Heart left ventricle (tissue), 16 donors: ENCODE results near the gene NOS1AP. TPM values are rescaled to one million over a fixed set of nuclear protein-coding genes. Genes with fewer than 3 reads are reported as not detected.

Source experiments
- ATAC-seq, 4 donors: fragments of 200-7000 bp; cut with Tn5 transposase; one replicate each; pipeline ENCODE4 v1.9.1; 2020 to 2022; ENCODE audit warnings: moderate library complexity in 4 of 4, mild to moderate bottlenecking in 3 of 4, moderate number of reproducible peaks in 1 of 4
- DNase-seq, 5 donors: peaks; one replicate each; pipeline ENCODE4 v3.0.0-alpha.2; 2020
- H3K27ac ChIP-seq, 12 donors: fragments of 200-600 bp; sonication (generic) in 4 of 12; one replicate each; pipeline versions ENCODE4 v1.5.0 to v1.8.0; 2016 to 2022; ENCODE audit warnings: mild to moderate bottlenecking in 2 of 12
- H3K27me3 ChIP-seq, 9 donors: fragments of 200-600 bp; sonication (generic) in 2 of 9; one replicate each; pipeline versions ENCODE4 v1.5.1 to v1.8.0; 2016 to 2022; ENCODE audit warnings: mild to moderate bottlenecking in 3 of 9
- H3K36me3 ChIP-seq, 9 donors: fragments of 200-600 bp; sonication (generic) in 2 of 9; one replicate each; pipeline versions ENCODE4 v1.5.0 to v1.8.0; 2018 to 2022; ENCODE audit warnings: mild to moderate bottlenecking in 2 of 9
- H3K4me1 ChIP-seq, 12 donors: fragments of 200-600 bp; sonication (generic) in 4 of 12; one replicate each; pipeline versions ENCODE4 v1.5.0 to v1.8.0; 2016 to 2022; ENCODE audit warnings: mild to moderate bottlenecking in 3 of 12
- H3K4me3 ChIP-seq, 12 donors: fragments of 200-600 bp; sonication (generic) in 4 of 12; one replicate each; pipeline versions ENCODE4 v1.5.0 to v1.8.0; 2017 to 2022; ENCODE audit warnings: mild to moderate bottlenecking in 9 of 12, moderate library complexity in 4 of 12
- H3K9me3 ChIP-seq, 12 donors: fragments of 200-600 bp; sonication (generic) in 4 of 12; one replicate each; pipeline versions ENCODE4 v1.5.0 to v1.8.0; 2016 to 2022; ENCODE audit warnings: mild to moderate bottlenecking in 1 of 12
- POLR2A ChIP-seq, 2 donors: fragments of 450-650 bp; IDR thresholded peaks; one replicate each; pipeline ENCODE4 v1.6.1; 2017; ENCODE audit warnings: antibody characterized with exemption in 2 of 2, mild to moderate bottlenecking in 2 of 2, moderate library complexity in 2 of 2
- WGBS, 4 donors: extraction: QIAGEN DNeasy Blood & Tissue Kit in 2 of 4; methylation state at CpG; one replicate each; pipeline versions ENCODE4 v1.1.5 to v1.1.7; 2013 to 2018; 5-methylcytosine and 5-hydroxymethylcytosine counted together
- intact Hi-C, 10 donors: fragments of 100-400 bp; cut with DNase I; formaldehyde crosslinking; loops; one replicate each; pipeline versions ENCODE4 v1.11.1 to v1.14.2; 2022
- polyA plus RNA-seq, 2 donors: library from polyadenylated mRNA; stranded (reverse); fragments of 200-250 nt; gene quantifications; one replicate each; pipeline ENCODE4 v1.2.3, GENCODE V29; 2013
- total RNA-seq, 9 donors: library from RNA; depleted of rRNA in 2 of 9; stranded (reverse); fragments of >200 nt in 2 of 9; fragmentation: NEBNext Ultra II Directional in 3 of 9; extraction: Animal tissue kit (Norgen Biotek cat#: 25700) in 3 of 9; gene quantifications; one replicate each; pipeline versions ENCODE4 v1.1.0 to v1.2.4, GENCODE V29; 2016 to 2023
- TF ChIP-seq, protein P1 (sequence below), 12 donors: fragments of 200-600 bp; sonication (generic) in 4 of 12; IDR thresholded peaks; one replicate each; pipeline versions ENCODE4 v1.5.0 to v1.8.0; 2018 to 2022; ENCODE audit warnings: antibody characterized with exemption in 12 of 12, mild to moderate bottlenecking in 5 of 12
- donor health status: ischemic (EF 13 %, LVEDD 7.1; RV severe dilation, severe dysfunction).
- donor health status: healthy with polysubstance abuse.
- donor health status: DM: no; HTN: yes; CAD: no.
- donor health status: DM: no; HTN: no; CAD: no.
- donor health status: ischemic (EF 25% LVEDD 6.9; RV normal size, moderate dysfunction).
- donor health status: ischemic (EF 25% LVEDD 5.7; RV mildly dilated, moderate dysfunction).
- donor health status: healthy.
- donor health status: DM: yes; HTN: yes; CAD: no.
- donor health status: ischemic (EF 35%, LVEDD 5.7; RV mildly dilated, moderate dysfunction).
- donor health status: nonischemic (EF 11% LVEDD 7.7; RV severe dilation, severe dysfunction).
- donor health status: DM: yes; HTN: yes; CAD: no.
- donor health status: PGD.
- donor health status: ischemic (EF 29% LVEDD 5.4; RV normal size, mild dysfunction).
- donor health status: nonischemic (EF 23%, LVEDD 6.1; RV moderate dilation, normal function).

NOS1AP gene
- total and polyA plus RNA-seq, 11 donors: 1.1 to 6.4 (median 4.3) TPM

DNA sequence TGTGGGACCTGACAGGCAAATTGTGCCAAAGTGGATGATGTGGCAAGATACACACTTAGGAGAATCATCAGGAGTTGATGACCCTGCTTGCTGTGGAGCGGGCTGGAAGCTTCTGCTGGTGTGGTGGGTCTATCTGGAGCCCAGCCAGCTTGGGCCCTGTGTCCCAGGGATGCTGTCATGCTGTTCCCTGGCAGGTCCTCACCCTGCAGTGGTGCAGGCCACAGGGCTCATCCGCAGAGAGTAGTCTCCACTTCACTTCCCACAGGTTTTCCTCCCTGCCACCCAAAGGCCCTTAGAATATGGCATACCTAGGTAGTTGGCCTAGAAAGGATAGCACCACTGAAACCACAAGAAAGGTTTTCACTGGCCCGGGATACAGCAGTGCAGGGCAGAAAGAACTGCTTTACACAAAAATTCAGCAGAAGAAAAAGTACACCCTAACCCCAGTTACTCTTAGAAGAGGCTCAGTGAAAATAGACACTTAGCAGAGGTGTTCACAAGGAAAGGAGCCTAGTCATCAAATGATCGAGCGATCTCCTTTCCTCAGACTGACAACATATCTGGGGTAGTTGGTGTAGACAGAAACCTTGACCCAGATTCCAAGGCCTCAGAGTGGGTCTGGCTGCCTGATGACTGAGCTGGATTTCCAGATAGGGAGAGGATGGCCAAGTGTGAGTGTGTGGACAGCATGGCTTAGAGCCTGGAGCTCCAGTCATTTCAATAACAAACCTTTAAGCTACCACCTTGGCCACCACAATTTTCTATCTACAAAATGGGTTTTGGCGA is 310.8 kb downstream of the NOS1AP start:
- DNase-seq (no peak), ATAC-seq (no peak)
- Histone ChIP-seq H3K4me1 (no peaks in the 10 kb centered on the region), H3K4me3 (no peak overlapping the region), H3K36me3 (peaks cover 0 to 6% (median 0%) of the 10 kb centered on the region in 9 donors), H3K27me3 (no peaks in the 10 kb centered on the region), H3K9me3 (no peaks in the 10 kb centered on the region), H3K27ac (no peak overlapping the region)
- intact Hi-C loops: loop anchor here in 3 of 10 donors (10.0 kb wide), 3 partner anchors 95 to 145 kb away; no protein-coding TSS in a partner anchor
- WGBS, 4 donors: 85 to 97% (median 93%) methylated on average over 6 of the region's 6 CpGs
- TF ChIP-seq POLR2A (IDR thresholded peaks at IDR 0.05): no peak
- TF ChIP-seq, protein P1, sequence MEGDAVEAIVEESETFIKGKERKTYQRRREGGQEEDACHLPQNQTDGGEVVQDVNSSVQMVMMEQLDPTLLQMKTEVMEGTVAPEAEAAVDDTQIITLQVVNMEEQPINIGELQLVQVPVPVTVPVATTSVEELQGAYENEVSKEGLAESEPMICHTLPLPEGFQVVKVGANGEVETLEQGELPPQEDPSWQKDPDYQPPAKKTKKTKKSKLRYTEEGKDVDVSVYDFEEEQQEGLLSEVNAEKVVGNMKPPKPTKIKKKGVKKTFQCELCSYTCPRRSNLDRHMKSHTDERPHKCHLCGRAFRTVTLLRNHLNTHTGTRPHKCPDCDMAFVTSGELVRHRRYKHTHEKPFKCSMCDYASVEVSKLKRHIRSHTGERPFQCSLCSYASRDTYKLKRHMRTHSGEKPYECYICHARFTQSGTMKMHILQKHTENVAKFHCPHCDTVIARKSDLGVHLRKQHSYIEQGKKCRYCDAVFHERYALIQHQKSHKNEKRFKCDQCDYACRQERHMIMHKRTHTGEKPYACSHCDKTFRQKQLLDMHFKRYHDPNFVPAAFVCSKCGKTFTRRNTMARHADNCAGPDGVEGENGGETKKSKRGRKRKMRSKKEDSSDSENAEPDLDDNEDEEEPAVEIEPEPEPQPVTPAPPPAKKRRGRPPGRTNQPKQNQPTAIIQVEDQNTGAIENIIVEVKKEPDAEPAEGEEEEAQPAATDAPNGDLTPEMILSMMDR (IDR thresholded peaks at IDR 0.05): no peak

DNA sequence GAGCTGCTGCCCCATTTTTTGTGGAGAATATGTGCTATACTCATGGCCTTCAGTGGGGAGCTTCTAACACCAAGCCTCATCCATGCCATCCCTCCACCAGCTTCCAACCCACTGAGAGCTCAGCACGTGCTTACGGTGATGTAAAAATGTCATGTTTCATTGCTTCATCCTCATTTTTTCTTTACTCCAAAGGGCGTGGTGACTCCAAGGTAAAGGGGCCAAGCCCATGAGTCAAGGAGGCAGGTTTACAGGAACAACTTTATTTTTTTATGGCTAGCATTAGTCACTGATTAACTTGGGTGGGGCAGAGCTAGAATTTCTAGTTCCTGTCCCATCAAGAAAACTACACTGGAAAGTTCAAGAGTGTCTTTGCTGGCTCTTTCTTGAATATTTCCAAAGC is 311.9 kb downstream of the NOS1AP start, which contains the start of gene C1orf226:
Gene C1orf226, plus strand, starts transcription at position 346 of the 400 bp plus-strand sequence. CDS start 174 bp downstream, outside the sequence.
- TF ChIP-seq POLR2A (IDR thresholded peaks at IDR 0.05): no peak
- TF ChIP-seq, protein P1 (IDR thresholded peaks at IDR 0.05): no peak
- intact Hi-C loops: loop anchor here in 3 of 10 donors (10.0 kb wide), 3 partner anchors 97 to 147 kb away; no protein-coding TSS in a partner anchor
- H3K4me3 ChIP-seq: no peak within 1 kb of the TSS

DNA sequence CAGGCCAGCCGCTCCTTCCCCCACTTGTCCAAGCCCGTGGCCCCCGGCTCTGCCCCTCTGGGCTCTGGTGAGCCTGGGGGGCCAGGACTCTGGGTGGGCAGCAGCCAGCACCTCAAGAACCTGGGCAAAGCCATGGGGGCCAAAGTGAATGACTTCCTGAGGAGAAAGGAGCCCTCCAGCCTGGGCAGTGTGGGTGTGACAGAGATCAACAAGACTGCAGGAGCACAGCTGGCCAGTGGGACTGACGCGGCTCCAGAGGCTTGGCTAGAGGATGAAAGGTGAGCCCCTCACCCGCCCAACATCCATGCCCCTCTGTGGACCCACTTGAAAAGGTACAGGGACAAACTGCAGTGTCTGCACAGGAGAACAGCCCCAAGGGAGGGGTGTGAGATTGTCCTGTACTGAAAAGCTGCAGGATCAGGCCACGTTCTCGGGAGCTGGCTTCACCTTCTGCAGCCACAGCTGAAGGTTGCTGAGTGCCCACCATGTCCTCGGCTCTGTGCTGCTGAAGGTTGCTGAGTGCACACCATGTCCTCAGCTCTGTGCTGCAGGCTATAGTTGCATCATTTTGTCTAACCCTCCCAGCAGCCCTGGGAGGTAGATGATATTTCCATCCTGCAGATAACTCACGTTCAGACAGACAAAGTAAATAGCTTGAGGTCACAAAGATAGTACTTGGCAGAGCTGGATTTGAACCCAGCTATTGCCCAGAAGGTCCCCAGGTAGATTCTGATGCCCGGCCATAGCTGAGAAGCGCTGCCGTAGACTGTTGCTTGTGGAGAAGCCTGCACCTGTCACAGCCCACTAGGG is 312.7 kb downstream of the NOS1AP start:
- TF ChIP-seq POLR2A (IDR thresholded peaks at IDR 0.05): no peak
- TF ChIP-seq, protein P1 (IDR thresholded peaks at IDR 0.05): no peak
- intact Hi-C loops: loop anchor here in 3 of 10 donors (10.0 kb wide), 3 partner anchors 97 to 147 kb away; no protein-coding TSS in a partner anchor
- Histone ChIP-seq H3K4me1 (no peaks in the 10 kb centered on the region), H3K4me3 (no peak overlapping the region), H3K27me3 (no peaks in the 10 kb centered on the region), H3K27ac (no peak overlapping the region), H3K36me3 (peaks cover 0 to 6% (median 0%) of the 10 kb centered on the region in 9 donors), H3K9me3 (no peaks in the 10 kb centered on the region)
- no peak for DNase-seq
- ATAC-seq: no peak
- WGBS, 4 donors: 86 to 91% (median 88%) methylated on average over 9 to 13 of the region's 13 CpGs

More for the DNA sequence above, 311.9 kb downstream of the NOS1AP start, which contains the start of gene C1orf226:
- Histone ChIP-seq H3K4me1 (no peaks in the 10 kb centered on the region), H3K9me3 (no peaks in the 10 kb centered on the region), H3K27me3 (no peaks in the 10 kb centered on the region), H3K36me3 (peaks cover 0 to 6% (median 0%) of the 10 kb centered on the region in 9 donors), H3K27ac (no peak within 1 kb of the TSS)
- ATAC-seq (no peak), DNase-seq (no peak)
- 81 to 98% (median 94%) methylated on average over 3 of the region's 3 CpGs for WGBS, 4 donors
